Measurements from ENCODE around the gene B4GALNT2. TPM values are rescaled to one million over a fixed set of nuclear protein-coding genes. Genes with fewer than 3 reads are reported as not detected.

Gene B4GALNT2
- total and polyA plus RNA-seq, 2 donors (not counting 1 experiment from before 2014, with no cell fraction given), result under 0.01 to 0.01 TPM

- Histone ChIP-seq H3K4me3 (replicated peaks in 1 of 4; ENCODE audit: control extremely low read depth in 1 of 4, insufficient read depth in 1 of 4, low read depth in 3 of 4, low read length in 4 of 4) (no peak overlapping the region), H2AFZ (ENCODE audit: low read length) (no peak overlapping the region), H3K36me3 (ENCODE audit: control insufficient read depth, insufficient read depth, low read length) (no peaks in the 10 kb centered on the region), H3K79me2 (ENCODE audit: control insufficient read depth, insufficient read depth, low read length) (no peaks in the 10 kb centered on the region), H3K4me2 (ENCODE audit: extremely low read depth, insufficient read depth, low read length) (no peak overlapping the region), H3K9me3 (ENCODE audit: control insufficient read depth, insufficient read depth, low read depth, low read length) (no peaks in the 10 kb centered on the region), H3K4me1 (ENCODE audit: control insufficient read depth, extremely low read depth, insufficient read depth, low read length) (peaks cover 13% of the 10 kb centered on the region), H3K27me3 (ENCODE audit: control insufficient read depth, insufficient read depth, low read length) (no peaks in the 10 kb centered on the region), H3K27ac (ENCODE audit: insufficient read depth, low read length) (no peak overlapping the region), H4K20me1 (ENCODE audit: control insufficient read depth, extremely low read depth, insufficient read depth, low read length) (no peaks in the 10 kb centered on the region), H3K9ac (ENCODE audit: insufficient read depth, low read length) (no peak overlapping the region)
- DNase-seq (ENCODE audit: low read depth in 2 of 2), result peak; percentile 36 to 74
- TF ChIP-seq EZH2 (IDR thresholded peaks at IDR 0.05; ENCODE audit: low read length, missing control alignments) (no peak), CTCF (conservative IDR thresholded peaks at IDR 0.05 in 1 of 2, IDR thresholded peaks at IDR 0.05 in 1 of 2; ENCODE audit: low read depth in 1 of 2, low read length in 2 of 2) (no peak)
These were observed 26.0 kb upstream of the B4GALNT2 start for GRCh38 chr17:49106321-49107210.

DNA sequence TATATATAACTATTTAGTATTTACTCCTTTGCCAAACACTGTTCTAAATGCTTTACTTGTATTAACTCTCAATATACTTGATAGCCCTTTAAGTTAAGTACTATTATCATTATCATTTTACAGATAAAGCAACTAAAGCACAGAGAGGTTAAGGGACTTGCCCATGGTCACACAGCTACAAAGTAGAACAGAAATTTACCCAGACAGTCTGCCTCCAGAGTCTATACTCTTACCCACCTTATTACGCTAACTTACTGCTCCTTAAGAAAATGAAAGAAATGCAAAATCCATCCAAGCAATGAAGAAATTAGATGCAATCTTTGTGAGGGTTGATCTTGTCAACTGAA is 25.4 kb upstream of the B4GALNT2 start:
- H3K4me2 ChIP-seq (ENCODE audit: extremely low read depth, insufficient read depth, low read length), result no peak overlapping the region
- no peaks in the 10 kb centered on the region for H3K27me3 ChIP-seq (ENCODE audit: control insufficient read depth, insufficient read depth, low read length)
- H3K9me3 ChIP-seq (ENCODE audit: control insufficient read depth, insufficient read depth, low read depth, low read length), result no peaks in the 10 kb centered on the region
- H4K20me1 ChIP-seq (ENCODE audit: control insufficient read depth, extremely low read depth, insufficient read depth, low read length), result no peaks in the 10 kb centered on the region
- no peak overlapping the region for H3K4me3 ChIP-seq (replicated peaks in 1 of 4; ENCODE audit: control extremely low read depth in 1 of 4, insufficient read depth in 1 of 4, low read depth in 3 of 4, low read length in 4 of 4)
- H3K27ac ChIP-seq (ENCODE audit: insufficient read depth, low read length), result no peak overlapping the region
- H3K9ac ChIP-seq (ENCODE audit: insufficient read depth, low read length), result no peak overlapping the region
- H3K4me1 ChIP-seq (ENCODE audit: control insufficient read depth, extremely low read depth, insufficient read depth, low read length), result peaks cover 10% of the 10 kb centered on the region
- TF ChIP-seq EZH2 (IDR thresholded peaks at IDR 0.05; ENCODE audit: low read length, missing control alignments) (no peak), CTCF (conservative IDR thresholded peaks at IDR 0.05 in 1 of 2, IDR thresholded peaks at IDR 0.05 in 1 of 2; ENCODE audit: low read depth in 1 of 2, low read length in 2 of 2) (no peak)
- no peak for DNase-seq (ENCODE audit: low read depth in 2 of 2)
- no peaks in the 10 kb centered on the region for H3K79me2 ChIP-seq (ENCODE audit: control insufficient read depth, insufficient read depth, low read length)
- no peaks in the 10 kb centered on the region for H3K36me3 ChIP-seq (ENCODE audit: control insufficient read depth, insufficient read depth, low read length)
- no peak overlapping the region for H2AFZ ChIP-seq (ENCODE audit: low read length)

DNA sequence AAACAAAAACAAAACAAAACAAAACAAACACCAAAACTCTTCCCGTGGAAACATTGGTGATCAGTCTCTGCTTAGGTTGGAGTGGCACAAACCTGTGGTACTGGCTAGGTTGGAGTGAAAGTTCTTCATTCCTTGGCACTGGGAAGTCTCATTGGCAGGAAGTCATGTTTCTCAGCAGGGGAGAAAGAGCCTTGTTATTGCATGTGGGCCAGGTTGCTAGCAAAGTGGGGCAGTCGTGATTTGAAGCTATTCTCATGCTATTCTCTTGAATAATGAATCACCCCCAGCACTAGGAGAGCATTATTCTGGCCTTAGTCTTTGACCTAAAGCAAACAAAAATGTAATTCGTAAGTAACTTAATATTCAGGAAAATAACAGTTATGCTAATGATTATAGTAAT is 24.3 kb upstream of the B4GALNT2 start:
- Histone ChIP-seq H3K79me2 (ENCODE audit: control insufficient read depth, insufficient read depth, low read length) (no peaks in the 10 kb centered on the region), H4K20me1 (ENCODE audit: control insufficient read depth, extremely low read depth, insufficient read depth, low read length) (no peaks in the 10 kb centered on the region), H3K4me3 (replicated peaks in 1 of 4; ENCODE audit: control extremely low read depth in 1 of 4, insufficient read depth in 1 of 4, low read depth in 3 of 4, low read length in 4 of 4) (no peak overlapping the region), H3K4me1 (ENCODE audit: control insufficient read depth, extremely low read depth, insufficient read depth, low read length) (peaks cover 8% of the 10 kb centered on the region), H3K36me3 (ENCODE audit: control insufficient read depth, insufficient read depth, low read length) (no peaks in the 10 kb centered on the region), H2AFZ (ENCODE audit: low read length) (no peak overlapping the region), H3K27me3 (ENCODE audit: control insufficient read depth, insufficient read depth, low read length) (no peaks in the 10 kb centered on the region), H3K27ac (ENCODE audit: insufficient read depth, low read length) (no peak overlapping the region), H3K4me2 (ENCODE audit: extremely low read depth, insufficient read depth, low read length) (no peak overlapping the region), H3K9me3 (ENCODE audit: control insufficient read depth, insufficient read depth, low read depth, low read length) (no peaks in the 10 kb centered on the region), H3K9ac (ENCODE audit: insufficient read depth, low read length) (no peak overlapping the region)
- no peak for TF ChIP-seq CTCF (conservative IDR thresholded peaks at IDR 0.05 in 1 of 2, IDR thresholded peaks at IDR 0.05 in 1 of 2; ENCODE audit: low read depth in 1 of 2, low read length in 2 of 2)
- no peak for TF ChIP-seq EZH2 (IDR thresholded peaks at IDR 0.05; ENCODE audit: low read length, missing control alignments)
- peak; percentile 26 to 91 for DNase-seq (ENCODE audit: low read depth in 2 of 2)

All from fibroblast of lung (primary cell).